Activated effector memory CD4-positive, alpha-beta T cell treated with Interleukin-2 at 50 U/mL for 16 hours (primary cell): Measurements from ENCODE around the gene SPATA25.
"Not testable (repeated sequence)": the region's sequence is repeated elsewhere in the genome, so short reads cannot be mapped to it uniquely, and the experiment has no call there.

Source experiments
- DNase-seq: peaks from one replicate; pipeline ENCODE4 v3.0.0-alpha.2; 2020

SPATA25 gene

GRCh38 chr20:45912344-45912682 lies 24.9 kb upstream of the SPATA25 start:
- no peak for DNase-seq

- DNase-seq = no peak
These were observed 24.3 kb upstream of the SPATA25 start, which contains the start of gene PLTP for GRCh38 chr20:45911486-45912343. TSS of gene PLTP (minus strand) at chr20:45912155. CDS start at chr20:45911452, 703 bp downstream.

GRCh38 chr20:45910670-45911485 lies 23.5 kb upstream of the SPATA25 start:
- DNase-seq = peak; percentile 76

GRCh38 chr20:45909817-45910669 lies 22.6 kb upstream of the SPATA25 start:
- DNase-seq = no peak

- DNase-seq = no peak
These were observed 21.9 kb upstream of the SPATA25 start for GRCh38 chr20:45909336-45909808.

GRCh38 chr20:45908084-45908483 lies 20.7 kb upstream of the SPATA25 start:
- no peak for DNase-seq

GRCh38 chr20:45907219-45907948 lies 20.0 kb upstream of the SPATA25 start:
- no peak for DNase-seq

GRCh38 chr20:45905505-45906079 lies 18.2 kb upstream of the SPATA25 start:
- no peak for DNase-seq

GRCh38 chr20:45904583-45905504 lies 17.4 kb upstream of the SPATA25 start:
- no peak for DNase-seq

- DNase-seq = no peak
These were observed 14.8 kb upstream of the SPATA25 start for GRCh38 chr20:45902199-45902701.

GRCh38 chr20:45901332-45901731 lies 13.9 kb upstream of the SPATA25 start:
- DNase-seq = not testable (repeated sequence)

- DNase-seq = no peak
These were observed 11.8 kb upstream of the SPATA25 start for GRCh38 chr20:45899046-45899835.

GRCh38 chr20:45898285-45898684 lies 10.9 kb upstream of the SPATA25 start:
- DNase-seq = no peak

- no peak for DNase-seq
These were observed 10.3 kb upstream of the SPATA25 start for GRCh38 chr20:45897692-45898091.

- DNase-seq = no peak
These were observed 9.9 kb upstream of the SPATA25 start for GRCh38 chr20:45897289-45897688.

- no peak for DNase-seq
These were observed 9.3 kb upstream of the SPATA25 start for GRCh38 chr20:45896641-45897161.

GRCh38 chr20:45894797-45895196 lies 7.4 kb upstream of the SPATA25 start:
- no peak for DNase-seq

GRCh38 chr20:45893831-45894230 lies 6.4 kb upstream of the SPATA25 start:
- no peak for DNase-seq

- DNase-seq = no peak
These were observed 5.5 kb upstream of the SPATA25 start for GRCh38 chr20:45892828-45893500.
